ENCODE measurements around the gene CAPN14. TPM values are rescaled to one million over a fixed set of nuclear protein-coding genes. Genes with fewer than 3 reads are reported as not detected.

Gene CAPN14
- total and polyA plus RNA-seq, 4 donors: 0.05 to 0.08 TPM; not detected in 2

DNA sequence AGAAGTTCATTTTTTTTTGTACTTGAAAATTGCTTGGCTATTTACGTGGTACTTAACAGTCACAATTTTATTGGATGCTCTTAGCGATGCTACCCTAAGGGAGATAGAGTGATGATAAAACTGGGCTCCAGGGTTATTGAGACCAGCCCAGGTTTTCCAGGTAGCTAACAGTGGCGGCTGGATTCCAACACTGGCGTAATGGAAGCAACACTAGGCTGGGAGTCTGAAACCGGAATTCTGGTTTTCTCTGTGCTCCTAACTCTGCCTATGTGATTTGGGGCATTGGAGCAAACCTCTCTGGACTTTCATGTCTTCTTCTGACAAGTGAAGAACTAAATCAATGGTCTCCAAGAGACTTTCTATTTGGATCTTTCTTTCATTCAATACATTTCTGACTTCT, 69.7 kb downstream of the CAPN14 start:
- no peak overlapping the region for H3K27ac ChIP-seq (ENCODE audit: low read depth in 1 of 2, low read length in 2 of 2)
- peaks cover 0 to 3% (median 0%) of the 10 kb centered on the region in 4 donors for H3K9me3 ChIP-seq (ENCODE audit: control insufficient read depth in 4 of 4, low read length in 3 of 4)
- H3K4me1 ChIP-seq (ENCODE audit: control insufficient read depth in 4 of 4, insufficient read depth in 4 of 4, low read length in 3 of 4): no peaks in the 10 kb centered on the region
- H3K27me3 ChIP-seq (ENCODE audit: control insufficient read depth in 4 of 4, insufficient read depth in 4 of 4, low read length in 3 of 4): peaks cover 0 to 5% (median 0%) of the 10 kb centered on the region in 4 donors
- no peaks in the 10 kb centered on the region for H3K36me3 ChIP-seq (ENCODE audit: control insufficient read depth in 4 of 4, insufficient read depth in 3 of 4, low read depth in 1 of 4, low read length in 3 of 4)
- DNase-seq (ENCODE audit: low spot score): no peak
- no peak overlapping the region for H3K9ac ChIP-seq (ENCODE audit: low read depth in 1 of 2, low read length in 2 of 2)
- 76% methylated on average over 5 of the region's 5 CpGs for WGBS
- H3K4me3 ChIP-seq (ENCODE audit: low read depth in 1 of 3, low read length in 3 of 3): no peak overlapping the region
- no peak for TF ChIP-seq TAF1 (conservative IDR thresholded peaks at IDR 0.05)
- TF ChIP-seq JUND (IDR thresholded peaks at IDR 0.05): no peak
- no peak for TF ChIP-seq EGR1 (IDR thresholded peaks at IDR 0.05; ENCODE audit: low read depth in 2 of 2)
- no peak for TF ChIP-seq FOXA2 (IDR thresholded peaks at IDR 0.05)
- no peak for TF ChIP-seq HNF4A (conservative IDR thresholded peaks at IDR 0.05)
- TF ChIP-seq NR2F2 (IDR thresholded peaks at IDR 0.05): no peak
- TF ChIP-seq, protein P1, sequence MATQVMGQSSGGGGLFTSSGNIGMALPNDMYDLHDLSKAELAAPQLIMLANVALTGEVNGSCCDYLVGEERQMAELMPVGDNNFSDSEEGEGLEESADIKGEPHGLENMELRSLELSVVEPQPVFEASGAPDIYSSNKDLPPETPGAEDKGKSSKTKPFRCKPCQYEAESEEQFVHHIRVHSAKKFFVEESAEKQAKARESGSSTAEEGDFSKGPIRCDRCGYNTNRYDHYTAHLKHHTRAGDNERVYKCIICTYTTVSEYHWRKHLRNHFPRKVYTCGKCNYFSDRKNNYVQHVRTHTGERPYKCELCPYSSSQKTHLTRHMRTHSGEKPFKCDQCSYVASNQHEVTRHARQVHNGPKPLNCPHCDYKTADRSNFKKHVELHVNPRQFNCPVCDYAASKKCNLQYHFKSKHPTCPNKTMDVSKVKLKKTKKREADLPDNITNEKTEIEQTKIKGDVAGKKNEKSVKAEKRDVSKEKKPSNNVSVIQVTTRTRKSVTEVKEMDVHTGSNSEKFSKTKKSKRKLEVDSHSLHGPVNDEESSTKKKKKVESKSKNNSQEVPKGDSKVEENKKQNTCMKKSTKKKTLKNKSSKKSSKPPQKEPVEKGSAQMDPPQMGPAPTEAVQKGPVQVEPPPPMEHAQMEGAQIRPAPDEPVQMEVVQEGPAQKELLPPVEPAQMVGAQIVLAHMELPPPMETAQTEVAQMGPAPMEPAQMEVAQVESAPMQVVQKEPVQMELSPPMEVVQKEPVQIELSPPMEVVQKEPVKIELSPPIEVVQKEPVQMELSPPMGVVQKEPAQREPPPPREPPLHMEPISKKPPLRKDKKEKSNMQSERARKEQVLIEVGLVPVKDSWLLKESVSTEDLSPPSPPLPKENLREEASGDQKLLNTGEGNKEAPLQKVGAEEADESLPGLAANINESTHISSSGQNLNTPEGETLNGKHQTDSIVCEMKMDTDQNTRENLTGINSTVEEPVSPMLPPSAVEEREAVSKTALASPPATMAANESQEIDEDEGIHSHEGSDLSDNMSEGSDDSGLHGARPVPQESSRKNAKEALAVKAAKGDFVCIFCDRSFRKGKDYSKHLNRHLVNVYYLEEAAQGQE (IDR thresholded peaks at IDR 0.05): no peak
- no peak for TF ChIP-seq RAD21 (IDR thresholded peaks at IDR 0.05)
- TF ChIP-seq, protein P2, sequence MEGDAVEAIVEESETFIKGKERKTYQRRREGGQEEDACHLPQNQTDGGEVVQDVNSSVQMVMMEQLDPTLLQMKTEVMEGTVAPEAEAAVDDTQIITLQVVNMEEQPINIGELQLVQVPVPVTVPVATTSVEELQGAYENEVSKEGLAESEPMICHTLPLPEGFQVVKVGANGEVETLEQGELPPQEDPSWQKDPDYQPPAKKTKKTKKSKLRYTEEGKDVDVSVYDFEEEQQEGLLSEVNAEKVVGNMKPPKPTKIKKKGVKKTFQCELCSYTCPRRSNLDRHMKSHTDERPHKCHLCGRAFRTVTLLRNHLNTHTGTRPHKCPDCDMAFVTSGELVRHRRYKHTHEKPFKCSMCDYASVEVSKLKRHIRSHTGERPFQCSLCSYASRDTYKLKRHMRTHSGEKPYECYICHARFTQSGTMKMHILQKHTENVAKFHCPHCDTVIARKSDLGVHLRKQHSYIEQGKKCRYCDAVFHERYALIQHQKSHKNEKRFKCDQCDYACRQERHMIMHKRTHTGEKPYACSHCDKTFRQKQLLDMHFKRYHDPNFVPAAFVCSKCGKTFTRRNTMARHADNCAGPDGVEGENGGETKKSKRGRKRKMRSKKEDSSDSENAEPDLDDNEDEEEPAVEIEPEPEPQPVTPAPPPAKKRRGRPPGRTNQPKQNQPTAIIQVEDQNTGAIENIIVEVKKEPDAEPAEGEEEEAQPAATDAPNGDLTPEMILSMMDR (IDR thresholded peaks at IDR 0.05; ENCODE audit: low read depth, low read length, missing input control): no peak
- TF ChIP-seq HNF4G (IDR thresholded peaks at IDR 0.05): no peak
- TF ChIP-seq, protein P3, sequence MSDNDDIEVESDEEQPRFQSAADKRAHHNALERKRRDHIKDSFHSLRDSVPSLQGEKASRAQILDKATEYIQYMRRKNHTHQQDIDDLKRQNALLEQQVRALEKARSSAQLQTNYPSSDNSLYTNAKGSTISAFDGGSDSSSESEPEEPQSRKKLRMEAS (IDR thresholded peaks at IDR 0.05): no peak

DNA sequence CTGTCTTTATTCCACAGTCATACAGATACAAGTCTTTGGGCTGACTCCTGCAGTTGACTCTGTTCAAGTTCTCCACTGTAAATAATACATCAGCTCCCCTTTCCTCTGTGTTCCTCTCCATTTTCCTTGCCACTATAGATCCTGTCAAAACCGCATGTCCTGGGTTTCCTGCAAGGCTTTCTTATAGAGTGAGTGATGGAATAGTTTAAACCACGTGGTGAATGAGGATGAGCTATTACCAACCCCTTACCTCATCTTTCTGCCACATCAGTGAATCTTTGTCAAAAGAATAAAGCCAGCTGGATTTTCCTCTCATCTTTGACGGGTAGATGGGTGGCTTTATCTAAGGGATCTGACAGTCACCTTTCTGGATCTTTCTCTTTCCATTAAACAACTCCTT, 75.2 kb downstream of the CAPN14 start:
- no peak overlapping the region for H3K4me3 ChIP-seq (ENCODE audit: low read depth in 1 of 3, low read length in 3 of 3)
- H3K27me3 ChIP-seq (ENCODE audit: control insufficient read depth in 4 of 4, insufficient read depth in 4 of 4, low read length in 3 of 4): peaks cover 0 to 6% (median 3%) of the 10 kb centered on the region in 4 donors
- H3K4me1 ChIP-seq (ENCODE audit: control insufficient read depth in 4 of 4, insufficient read depth in 4 of 4, low read length in 3 of 4): peaks cover 9 to 17% (median 14%) of the 10 kb centered on the region in 4 donors
- TF ChIP-seq HNF4A (conservative IDR thresholded peaks at IDR 0.05) (no peak), RAD21 (IDR thresholded peaks at IDR 0.05) (no peak), NR2F2 (IDR thresholded peaks at IDR 0.05) (no peak), YY1 (IDR thresholded peaks at IDR 0.05) (no peak), HNF4G (IDR thresholded peaks at IDR 0.05) (no peak), GABPA (IDR thresholded peaks at IDR 0.05 in 1 of 2, conservative IDR thresholded peaks at IDR 0.05 in 1 of 2) (no peak), FOXA2 (IDR thresholded peaks at IDR 0.05) (no peak)
- TF ChIP-seq, protein P4, sequence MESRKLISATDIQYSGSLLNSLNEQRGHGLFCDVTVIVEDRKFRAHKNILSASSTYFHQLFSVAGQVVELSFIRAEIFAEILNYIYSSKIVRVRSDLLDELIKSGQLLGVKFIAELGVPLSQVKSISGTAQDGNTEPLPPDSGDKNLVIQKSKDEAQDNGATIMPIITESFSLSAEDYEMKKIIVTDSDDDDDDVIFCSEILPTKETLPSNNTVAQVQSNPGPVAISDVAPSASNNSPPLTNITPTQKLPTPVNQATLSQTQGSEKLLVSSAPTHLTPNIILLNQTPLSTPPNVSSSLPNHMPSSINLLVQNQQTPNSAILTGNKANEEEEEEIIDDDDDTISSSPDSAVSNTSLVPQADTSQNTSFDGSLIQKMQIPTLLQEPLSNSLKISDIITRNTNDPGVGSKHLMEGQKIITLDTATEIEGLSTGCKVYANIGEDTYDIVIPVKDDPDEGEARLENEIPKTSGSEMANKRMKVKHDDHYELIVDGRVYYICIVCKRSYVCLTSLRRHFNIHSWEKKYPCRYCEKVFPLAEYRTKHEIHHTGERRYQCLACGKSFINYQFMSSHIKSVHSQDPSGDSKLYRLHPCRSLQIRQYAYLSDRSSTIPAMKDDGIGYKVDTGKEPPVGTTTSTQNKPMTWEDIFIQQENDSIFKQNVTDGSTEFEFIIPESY (IDR thresholded peaks at IDR 0.05): no peak
- TF ChIP-seq, protein P1 (IDR thresholded peaks at IDR 0.05): no peak
- TF ChIP-seq, protein P2 (IDR thresholded peaks at IDR 0.05; ENCODE audit: low read depth, low read length, missing input control): no peak
- TF ChIP-seq, protein P3 (IDR thresholded peaks at IDR 0.05): no peak
- no peak for DNase-seq (ENCODE audit: low spot score)
- WGBS: 64% methylated on average over 3 of the region's 3 CpGs
- H3K9me3 ChIP-seq (ENCODE audit: control insufficient read depth in 4 of 4, low read length in 3 of 4): no peaks in the 10 kb centered on the region
- H3K36me3 ChIP-seq (ENCODE audit: control insufficient read depth in 4 of 4, insufficient read depth in 3 of 4, low read depth in 1 of 4, low read length in 3 of 4): no peaks in the 10 kb centered on the region
- H3K27ac ChIP-seq (ENCODE audit: low read depth in 1 of 2, low read length in 2 of 2): no peak overlapping the region
- no peak overlapping the region for H3K9ac ChIP-seq (ENCODE audit: low read depth in 1 of 2, low read length in 2 of 2)

All from liver (tissue), 9 donors.